CD4-positive, alpha-beta T cell (primary cell): Measurements from ENCODE around the gene IL3. TPM values are rescaled to one million over a fixed set of nuclear protein-coding genes. Genes with fewer than 3 reads are reported as not detected.

Source experiments
- ATAC-seq: fragments of 200-7000 bp; cut with Tn5 transposase; one replicate; pipeline ENCODE4 v1.10.0; 2022; ENCODE audit warnings: mild to moderate bottlenecking; ENCODE audit not compliant: poor library complexity
- CTCF ChIA-PET: fragments of 350-600 bp; sonication (Branson Sonifier 250); formaldehyde crosslinking; loops from one replicate; lab custom pipeline; 2021; ENCODE audit warnings: antibody characterized with exemption, inconsistent platforms; lab: Charles Lee
- POLR2A ChIA-PET: fragments of 350-600 bp; sonication (Branson Sonifier 250); formaldehyde crosslinking; loops from one replicate; lab custom pipeline; 2021; ENCODE audit warnings: antibody characterized with exemption, inconsistent platforms; lab: Charles Lee
- DNase-seq, 14 experiments: peaks; one replicate each; pipeline ENCODE4 v3.0.0-alpha.2; 2013 to 2020; ENCODE audit warnings: mixed read lengths in 2 of 14
- H3K27ac ChIP-seq, 2 donors: one replicate each; pipeline versions ENCODE4 v1.5.1 to v1.7.0; 2013; ENCODE audit warnings: low read length in 2 of 2, low read depth in 1 of 2, mild to moderate bottlenecking in 1 of 2
- H3K27me3 ChIP-seq, 2 experiments: 1 replicate in 1 of 2; 2 replicates in 1 of 2; pipeline versions ENCODE4 v1.6.1 to v1.7.0; 2013; ENCODE audit warnings: low read length in 2 of 2, control low read depth in 1 of 2, mild to moderate bottlenecking in 1 of 2, moderate library complexity in 1 of 2; ENCODE audit not compliant: insufficient read depth in 2 of 2, control insufficient read depth in 1 of 2
- H3K36me3 ChIP-seq: one replicate; pipeline ENCODE4 v1.6.1; 2013; ENCODE audit warnings: low read length, control low read depth; ENCODE audit not compliant: insufficient read depth
- H3K4me1 ChIP-seq: one replicate; pipeline ENCODE4 v1.6.1; 2013; ENCODE audit warnings: low read length, control low read depth; ENCODE audit not compliant: insufficient read depth
- H3K4me3 ChIP-seq: one replicate; pipeline ENCODE4 v1.5.1; 2013; ENCODE audit warnings: mild to moderate bottlenecking, low read length, moderate library complexity
- H3K9me3 ChIP-seq, 2 experiments: 1 replicate in 1 of 2; 2 replicates in 1 of 2; pipeline versions ENCODE4 v1.6.1 to v1.7.0; 2013; ENCODE audit warnings: low read length in 2 of 2, mild to moderate bottlenecking in 2 of 2, control low read depth in 1 of 2, moderate library complexity in 1 of 2; ENCODE audit not compliant: control insufficient read depth in 1 of 2, insufficient read depth in 1 of 2
- H3K27ac Mint-ChIP-seq: one replicate; pipeline ENCODE4 v1.8.0; 2020; ENCODE audit warnings: mixed read lengths
- H3K27me3 Mint-ChIP-seq: one replicate; pipeline ENCODE4 v1.8.0; 2021; ENCODE audit warnings: mixed read lengths
- H3K36me3 Mint-ChIP-seq: one replicate; pipeline ENCODE4 v1.8.0; 2021; ENCODE audit warnings: low read depth, mixed read lengths
- H3K4me1 Mint-ChIP-seq: one replicate; pipeline ENCODE4 v1.8.0; 2021; ENCODE audit warnings: low read depth, mixed read lengths
- H3K4me3 Mint-ChIP-seq: one replicate; pipeline ENCODE4 v1.8.0; 2020; ENCODE audit warnings: mild to moderate bottlenecking, mixed read lengths
- H3K9me3 Mint-ChIP-seq: one replicate; pipeline ENCODE4 v1.8.0; 2020; ENCODE audit warnings: mixed read lengths
- intact Hi-C, 2 experiments: fragments of 100-400 bp; cut with DNase I in 1 of 2; cut with micrococcal nuclease in 1 of 2; formaldehyde crosslinking; loops; one replicate each; pipeline versions ENCODE4 v1.15.1 to v1.9.0; 2023 to 2025; cut with DNase I, micrococcal nuclease
- polyA plus RNA-seq, 2 donors: library from polyadenylated mRNA; unstranded; fragments of 120-200 nt; gene quantifications; one replicate each; pipeline ENCODE4 v1.2.1, GENCODE V29; 2013
- total RNA-seq, 174 experiments: library from RNA in 2 of 174; stranded (reverse) in 2 of 174; gene quantifications; one replicate each; pipeline ENCODE4 v1.2.3 and lab custom pipeline; 2021 to 2026
- TF ChIP-seq, protein P1 (sequence below): fragments of 200-600 bp; IDR thresholded peaks from one replicate; pipeline ENCODE4 v1.8.0; 2022; ENCODE audit warnings: antibody characterized with exemption, mild to moderate bottlenecking

The IL3 gene, protein sequence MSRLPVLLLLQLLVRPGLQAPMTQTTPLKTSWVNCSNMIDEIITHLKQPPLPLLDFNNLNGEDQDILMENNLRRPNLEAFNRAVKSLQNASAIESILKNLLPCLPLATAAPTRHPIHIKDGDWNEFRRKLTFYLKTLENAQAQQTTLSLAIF
- total RNA-seq: not detected
- polyA plus RNA-seq (2013, experiment 1 of 2): not detected
- not detected for polyA plus RNA-seq (2013, experiment 2 of 2)
- 0 to 216 (median 0.07) reads per million in 172 experiments for total RNA-seq (lab: John Stamatoyannopoulos, UW)

- Mint-ChIP-seq H3K4me3 (no peak within 1 kb of the TSS), H3K36me3 (no peaks in the 10 kb centered on the region), H3K9me3 (no peaks in the 10 kb centered on the region), H3K27me3 (no peaks in the 10 kb centered on the region), H3K27ac (no peak within 1 kb of the TSS), H3K4me1 (peaks cover 41% of the 10 kb centered on the region)
- H3K36me3 ChIP-seq: no peaks in the 10 kb centered on the region
- TF ChIP-seq, protein P1, sequence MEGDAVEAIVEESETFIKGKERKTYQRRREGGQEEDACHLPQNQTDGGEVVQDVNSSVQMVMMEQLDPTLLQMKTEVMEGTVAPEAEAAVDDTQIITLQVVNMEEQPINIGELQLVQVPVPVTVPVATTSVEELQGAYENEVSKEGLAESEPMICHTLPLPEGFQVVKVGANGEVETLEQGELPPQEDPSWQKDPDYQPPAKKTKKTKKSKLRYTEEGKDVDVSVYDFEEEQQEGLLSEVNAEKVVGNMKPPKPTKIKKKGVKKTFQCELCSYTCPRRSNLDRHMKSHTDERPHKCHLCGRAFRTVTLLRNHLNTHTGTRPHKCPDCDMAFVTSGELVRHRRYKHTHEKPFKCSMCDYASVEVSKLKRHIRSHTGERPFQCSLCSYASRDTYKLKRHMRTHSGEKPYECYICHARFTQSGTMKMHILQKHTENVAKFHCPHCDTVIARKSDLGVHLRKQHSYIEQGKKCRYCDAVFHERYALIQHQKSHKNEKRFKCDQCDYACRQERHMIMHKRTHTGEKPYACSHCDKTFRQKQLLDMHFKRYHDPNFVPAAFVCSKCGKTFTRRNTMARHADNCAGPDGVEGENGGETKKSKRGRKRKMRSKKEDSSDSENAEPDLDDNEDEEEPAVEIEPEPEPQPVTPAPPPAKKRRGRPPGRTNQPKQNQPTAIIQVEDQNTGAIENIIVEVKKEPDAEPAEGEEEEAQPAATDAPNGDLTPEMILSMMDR: no peak
- ATAC-seq (no peak), DNase-seq (peak in 2 of 14 experiments; percentile 5 to 21)
- no peaks in the 10 kb centered on the region for H3K9me3 ChIP-seq
- no peaks in the 10 kb centered on the region for H3K27me3 ChIP-seq
- ChIA-PET POLR2A (no interaction called here), CTCF (interaction anchor here (1.4 kb wide), 1 partner anchor 53 kb away, joined by 4 read pairs; no protein-coding TSS in a partner anchor)
- no peak within 1 kb of the TSS for H3K27ac ChIP-seq
- no peak within 1 kb of the TSS for H3K4me3 ChIP-seq
- intact Hi-C loops: loop anchor here in 1 of 2 experiments (10.0 kb wide), 2 partner anchors 324 to 444 kb away; no protein-coding TSS in a partner anchor
- H3K4me1 ChIP-seq: peaks cover 67% of the 10 kb centered on the region
Measured at GRCh38 chr5:132060501-132061161, at the start of gene IL3. TSS of gene IL3 (plus strand) at chr5:132060655. CDS start at chr5:132060707, 52 bp downstream.

DNA sequence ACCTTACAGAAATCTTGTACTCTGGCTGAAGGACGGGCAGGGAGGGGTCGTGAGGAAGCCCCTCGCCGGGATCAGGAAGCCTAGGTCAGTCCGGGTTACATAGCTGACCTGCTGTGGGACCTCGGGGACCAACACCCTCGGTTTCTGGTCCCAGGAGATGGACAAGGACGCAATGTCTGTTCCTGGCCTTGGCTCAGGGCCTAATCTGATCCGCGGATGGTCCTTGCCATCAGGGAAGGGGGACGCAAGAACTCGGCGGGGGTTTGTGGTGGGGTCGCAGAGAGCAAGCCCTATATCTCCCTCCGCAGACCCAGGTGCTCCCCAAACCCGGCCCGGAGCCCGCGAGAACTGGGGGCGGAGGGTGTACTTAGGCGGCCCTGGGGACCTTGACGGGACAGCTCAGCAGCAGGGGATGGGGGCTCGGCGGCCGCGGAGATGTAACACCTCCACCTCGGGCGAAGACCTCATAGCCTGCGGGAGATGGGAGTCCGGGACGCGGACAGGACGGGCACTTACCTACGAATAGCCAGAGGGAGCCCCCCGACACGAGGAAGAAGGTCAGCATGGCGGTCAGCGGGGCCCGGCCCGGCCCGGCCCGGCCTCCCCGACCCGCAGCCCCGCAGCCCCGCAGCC, 49.4 kb upstream of the IL3 start:
- ChIA-PET CTCF (interaction anchor here (0.5 kb wide), 2 partner anchors 422 to 481 kb away, joined by 4 to 5 read pairs; no protein-coding TSS in a partner anchor), POLR2A (interaction anchor here (0.6 to 1.2 kb wide), 5 partner anchors 9 to 594 kb away, joined by 3 to 4 read pairs (median 4); partner anchors contain the start of gene FNIP1)
- peaks cover 11 to 20% of the 10 kb centered on the region in 2 experiments for H3K27me3 ChIP-seq
- Mint-ChIP-seq H3K4me3 (peak overlapping the region; percentile 92), H3K27ac (no peak overlapping the region), H3K36me3 (no peaks in the 10 kb centered on the region), H3K9me3 (no peaks in the 10 kb centered on the region), H3K27me3 (peaks cover 53% of the 10 kb centered on the region), H3K4me1 (peaks cover 32% of the 10 kb centered on the region)
- H3K4me3 ChIP-seq: peak overlapping the region; percentile 61
- ATAC-seq (no peak), DNase-seq (peak in 2 of 14 experiments; percentile 26 to 33)
- no peak overlapping the region for H3K27ac ChIP-seq
- H3K9me3 ChIP-seq: no peaks in the 10 kb centered on the region
- no peaks in the 10 kb centered on the region for H3K36me3 ChIP-seq
- TF ChIP-seq, protein P1: no peak
- peaks cover 46% of the 10 kb centered on the region for H3K4me1 ChIP-seq
- intact Hi-C loops: no loop called here

GRCh38 chr5:132011622-132012343, 48.7 kb upstream of the IL3 start, which contains the start of gene ACSL6:
TSS of gene ACSL6 (minus strand) at chr5:132011658. CDS start at chr5:132011553, 105 bp downstream.
- Histone ChIP-seq H3K27me3 (peaks cover 11 to 20% of the 10 kb centered on the region in 2 experiments), H3K36me3 (no peaks in the 10 kb centered on the region), H3K4me3 (peak within 1 kb of the TSS; percentile 61), H3K4me1 (peaks cover 53% of the 10 kb centered on the region), H3K9me3 (no peaks in the 10 kb centered on the region), H3K27ac (no peak within 1 kb of the TSS)
- peaks cover 39% of the 10 kb centered on the region for H3K4me1 Mint-ChIP-seq
- H3K4me3 Mint-ChIP-seq: peak within 1 kb of the TSS; percentile 92
- DNase-seq (peak in 12 of 14 experiments; percentile 18 to 74 (median 44)), ATAC-seq (peak; percentile 79)
- TF ChIP-seq, protein P1: no peak
- intact Hi-C loops: no loop called here
- no peak within 1 kb of the TSS for H3K27ac Mint-ChIP-seq
- no peaks in the 10 kb centered on the region for H3K36me3 Mint-ChIP-seq
- H3K9me3 Mint-ChIP-seq: no peaks in the 10 kb centered on the region
- ChIA-PET CTCF (interaction anchor here (0.5 kb wide), 1 partner anchor 482 kb away, joined by 5 read pairs; no protein-coding TSS in a partner anchor), POLR2A (interaction anchor here (0.6 to 1.2 kb wide), 5 partner anchors 8 to 595 kb away, joined by 3 to 4 read pairs (median 4); partner anchors contain the start of gene FNIP1)
- peaks cover 57% of the 10 kb centered on the region for H3K27me3 Mint-ChIP-seq
